Stomach (tissue), 19 donors: ENCODE measurements around the gene PRKRIP1. TPM values are rescaled to one million over a fixed set of nuclear protein-coding genes. Genes with fewer than 3 reads are reported as not detected.
"Not testable (repeated sequence)": the region's sequence is repeated elsewhere in the genome, so short reads cannot be mapped to it uniquely, and the experiment has no call there.

Experiments
- DNase-seq, 2 donors: peaks; one replicate each; pipeline versions ENCODE4 v3.0.0 to v3.0.0-alpha.2; 2013 to 2019
- H3K27ac ChIP-seq, 5 donors: fragments of 200-600 bp in 4 of 5; sonication (generic) in 4 of 5; one replicate each; pipeline ENCODE4 v1.5.1; 2013 to 2019; ENCODE audit warnings: mild to moderate bottlenecking in 1 of 5, moderate library complexity in 1 of 5
- H3K27me3 ChIP-seq, 3 donors: fragments of 200-600 bp; sonication (generic); one replicate each; pipeline ENCODE4 v1.5.1; 2017 to 2019; ENCODE audit warnings: mixed run types in 1 of 3
- H3K36me3 ChIP-seq, 4 donors: fragments of 200-600 bp; sonication (generic); 1 replicate in 3 of 4; 2 replicates in 1 of 4; pipeline ENCODE4 v1.5.1; 2016 to 2019
- H3K4me1 ChIP-seq, 4 donors: fragments of 200-600 bp; sonication (generic); one replicate each; pipeline ENCODE4 v1.5.1; 2016 to 2019
- H3K4me3 ChIP-seq, 4 donors: fragments of 200-600 bp; sonication (generic) in 3 of 4; one replicate each; pipeline ENCODE4 v1.5.1; 2016 to 2019; ENCODE audit warnings: mild to moderate bottlenecking in 1 of 4
- H3K9me3 ChIP-seq, 4 donors: fragments of 200-600 bp; sonication (generic); one replicate each; pipeline ENCODE4 v1.5.1; 2016 to 2019
- CTCF ChIP-seq, 7 experiments: fragments of 450-650 bp in 4 of 7; fragments of 200-600 bp in 3 of 7; sonication (generic) in 3 of 7; IDR thresholded peaks; one replicate each; pipeline ENCODE4 v1.5.1; 2016 to 2019; ENCODE audit warnings: antibody characterized with exemption in 7 of 7, control low read depth in 2 of 7, mild to moderate bottlenecking in 1 of 7
- POLR2A ChIP-seq, 4 donors: fragments of 450-650 bp; IDR thresholded peaks; one replicate each; pipeline ENCODE4 v1.6.1; 2016; ENCODE audit warnings: antibody characterized with exemption in 4 of 4, control low read depth in 2 of 4, mild to moderate bottlenecking in 1 of 4, moderate library complexity in 1 of 4
- POLR2AphosphoS5 ChIP-seq, 3 donors: sonication (generic); formaldehyde crosslinking; IDR thresholded peaks; one replicate each; pipeline ENCODE4 v1.6.1; 2016; ENCODE audit warnings: antibody characterized with exemption in 3 of 3
- WGBS, 5 donors: extraction: QIAGEN DNeasy Blood & Tissue Kit in 3 of 5; methylation state at CpG; one replicate each; pipeline versions ENCODE4 v1.1.5 to v1.1.7; 2013 to 2018; 5-methylcytosine and 5-hydroxymethylcytosine counted together
- intact Hi-C: fragments of 100-400 bp; cut with DNase I; formaldehyde crosslinking; loops from one replicate; pipeline ENCODE4 v1.15.1; 2023; ENCODE audit warnings: low total_unique reads
- long read RNA-seq, 10 donors: transcript quantifications; one replicate each; lab custom pipeline, GENCODE V29; 2026
- polyA plus RNA-seq, 3 donors: library from polyadenylated mRNA; stranded (reverse); fragments of 200-250 nt; gene quantifications; one replicate each; pipeline ENCODE4 v1.2.3, GENCODE V29; 2013
- total RNA-seq, 5 donors: library from RNA; depleted of rRNA; stranded (reverse); fragments of >200 nt; gene quantifications; one replicate each; pipeline versions ENCODE4 v1.1.0 to v1.2.3, GENCODE V29; 2014 to 2016
- donor health status: healthy with polysubstance abuse.
- donor health status: Bipolar disorder and iron deficiency.
- donor health status: healthy.

Gene PRKRIP1, protein sequence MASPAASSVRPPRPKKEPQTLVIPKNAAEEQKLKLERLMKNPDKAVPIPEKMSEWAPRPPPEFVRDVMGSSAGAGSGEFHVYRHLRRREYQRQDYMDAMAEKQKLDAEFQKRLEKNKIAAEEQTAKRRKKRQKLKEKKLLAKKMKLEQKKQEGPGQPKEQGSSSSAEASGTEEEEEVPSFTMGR
- total RNA-seq (10 to 100 TPM; 23.9 to 92.7 (median 34.0) TPM), polyA plus RNA-seq (10 to 100 TPM; 23.5 to 29.6 (median 28.7) TPM)
- long read RNA-seq, donor 1, partial matches to known transcripts: 0 of 3 reads
- long read RNA-seq, donor 1, other reads (novel, unspliced or antisense): 0 of 3 reads
- long read RNA-seq, donor 2, partial matches to known transcripts: 0 of 2 reads
- long read RNA-seq, donor 2, other reads (novel, unspliced or antisense): 0 of 2 reads
- long read RNA-seq, donor 3, partial matches to known transcripts: 6 of 43 reads
- long read RNA-seq, donor 3, other reads (novel, unspliced or antisense): 36 of 43 reads
- long read RNA-seq, donor 4, partial matches to known transcripts: 13 of 13 reads
- long read RNA-seq, donor 4, other reads (novel, unspliced or antisense): 0 of 13 reads
- long read RNA-seq, donor 5, partial matches to known transcripts: 0 of 7 reads
- long read RNA-seq, donor 5, other reads (novel, unspliced or antisense): 0 of 7 reads
- long read RNA-seq, donor 6, partial matches to known transcripts: 133 of 340 reads
- long read RNA-seq, donor 6, other reads (novel, unspliced or antisense): 203 of 340 reads
- long read RNA-seq, donor 7, partial matches to known transcripts: 42 of 148 reads
- long read RNA-seq, donor 7, other reads (novel, unspliced or antisense): 103 of 148 reads
- long read RNA-seq, donor 8, partial matches to known transcripts: 52 of 158 reads
- long read RNA-seq, donor 8, other reads (novel, unspliced or antisense): 101 of 158 reads
- long read RNA-seq, donor 9, partial matches to known transcripts: 172 of 173 reads
- long read RNA-seq, donor 9, other reads (novel, unspliced or antisense): 0 of 173 reads
- long read RNA-seq, donor 10: 0 reads

GRCh38 chr7:102395873-102396709 lies at the start of gene PRKRIP1:
TSS of gene PRKRIP1 (plus strand) at chr7:102396363. CDS start at chr7:102396412, 49 bp downstream.
- intact Hi-C loops: no loop called here
- peak; percentile 84 to 96 for DNase-seq
- Histone ChIP-seq H3K4me3 (peak within 1 kb of the TSS; percentile 77 to 96 (median 94)), H3K9me3 (no peaks in the 10 kb centered on the region), H3K4me1 (peaks cover 6 to 31% (median 24%) of the 10 kb centered on the region in 4 donors), H3K27ac (peak within 1 kb of the TSS; percentile 78 to 87 (median 85)), H3K36me3 (peaks cover 15 to 49% (median 39%) of the 10 kb centered on the region in 4 donors), H3K27me3 (no peaks in the 10 kb centered on the region)
- TF ChIP-seq POLR2AphosphoS5 (IDR thresholded peaks at IDR 0.05) (peak; percentile 3 to 75 (median 41)), CTCF (IDR thresholded peaks at IDR 0.05) (no peak)
- WGBS, 5 donors: 0 to 1% (median 0%) methylated on average over 21 to 57 of the region's 59 CpGs

DNA sequence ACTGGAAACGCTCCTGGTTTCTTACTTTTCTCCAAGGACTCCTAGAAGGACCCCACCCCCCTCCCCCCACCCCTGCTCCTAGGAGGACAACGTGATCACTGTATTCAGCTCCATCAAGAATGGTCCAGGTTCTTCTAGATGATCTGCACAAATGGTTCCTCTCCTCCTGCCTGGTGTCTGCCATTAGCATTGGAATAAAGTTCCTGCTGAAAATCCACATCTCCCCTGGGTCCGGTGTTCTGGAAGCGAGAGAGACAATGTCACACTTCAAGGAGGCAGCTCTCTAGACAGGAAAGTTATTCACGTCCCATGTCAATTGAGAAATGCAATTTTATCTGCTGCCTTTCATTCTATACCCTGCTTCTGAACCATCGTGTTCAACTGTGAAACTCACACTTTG lies 49.2 kb upstream of the PRKRIP1 start:
- H3K4me3 ChIP-seq, H3K9me3 ChIP-seq, DNase-seq, H3K27ac ChIP-seq, H3K36me3 ChIP-seq, H3K27me3 ChIP-seq, intact Hi-C loops, H3K4me1 ChIP-seq: not testable (repeated sequence)
- 73 to 92% (median 83%) methylated on average over 2 to 3 of the region's 6 CpGs; no CpG with 5 or more reads in 1 of the 5 donors for WGBS, 5 donors

DNA sequence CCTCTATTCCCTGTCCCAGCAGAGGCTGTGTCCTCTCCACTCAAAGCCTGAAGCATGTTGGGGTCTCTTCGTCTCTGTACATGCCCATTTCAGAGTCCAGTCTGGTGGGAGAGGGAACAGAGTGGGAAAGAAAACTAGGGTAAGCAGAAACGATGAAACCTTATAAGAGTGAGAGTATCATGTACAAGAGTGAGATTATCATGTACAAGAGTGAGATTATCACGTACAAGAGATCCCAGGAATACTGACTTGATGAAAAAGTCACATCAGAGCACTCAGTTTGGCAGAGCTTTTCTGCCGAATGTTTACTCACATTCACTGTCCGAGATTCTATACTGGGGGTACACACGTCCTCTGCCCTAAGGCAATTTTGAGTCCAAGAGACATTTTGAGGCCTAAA lies 39.8 kb upstream of the PRKRIP1 start, which contains the start of gene SPDYE6:
TSS of gene SPDYE6 (minus strand) at position 101 of the 400 bp plus-strand sequence. CDS start 421 bp downstream, outside the sequence.
- DNase-seq, intact Hi-C loops, H3K27me3 ChIP-seq, H3K36me3 ChIP-seq, H3K27ac ChIP-seq, H3K4me1 ChIP-seq, H3K4me3 ChIP-seq, H3K9me3 ChIP-seq: not testable (repeated sequence)
- no CpG with 5 or more reads among the region's 6 CpGs for WGBS, 5 donors

DNA sequence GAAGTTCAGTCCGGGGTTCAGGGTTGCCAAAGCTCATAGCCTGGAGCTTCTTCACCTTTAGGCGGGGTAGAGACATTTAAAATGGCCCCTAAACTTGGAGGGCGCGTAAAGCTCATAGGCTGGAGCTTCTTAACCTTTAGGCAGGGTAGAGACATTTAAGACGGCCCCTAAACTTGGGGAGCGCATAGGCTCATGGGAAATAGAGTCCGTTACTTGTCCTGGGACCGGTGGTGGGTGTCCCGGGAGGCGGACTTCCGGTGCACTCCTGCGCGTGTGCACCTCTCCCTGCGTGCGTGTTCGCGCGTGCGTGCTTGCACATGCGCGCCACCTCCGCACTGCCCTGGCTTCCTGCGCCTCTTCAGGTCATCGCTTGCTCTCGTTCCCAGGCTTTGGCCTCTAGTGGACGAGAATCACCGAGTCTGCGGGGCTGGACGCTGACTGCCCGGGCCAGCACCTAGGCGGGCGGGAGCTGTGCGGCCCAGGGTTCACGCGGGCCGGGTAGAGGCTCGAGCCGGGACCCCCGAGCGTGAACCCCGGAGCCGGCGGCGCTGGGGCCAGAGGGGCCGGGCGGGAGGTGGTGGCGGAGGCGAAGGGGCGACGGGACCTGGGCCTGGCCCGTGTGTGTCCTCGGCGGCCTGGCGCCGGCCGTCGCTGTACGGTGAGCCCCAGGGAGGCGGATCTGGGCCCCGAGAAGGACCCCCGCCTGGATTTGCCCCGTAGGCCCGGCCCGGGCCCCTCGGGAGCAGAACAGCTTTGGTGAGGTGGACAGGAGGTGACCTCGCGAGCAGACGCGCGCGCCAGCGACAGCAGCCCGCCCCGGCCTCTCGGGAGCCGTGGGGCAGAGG lies 32.4 kb upstream of the PRKRIP1 start:
- 0 to 1% (median 0%) methylated on average over 27 to 72 of the region's 76 CpGs for WGBS, 5 donors
- intact Hi-C loops: not testable (repeated sequence)

GRCh38 chr7:102364394-102364886 lies 31.7 kb upstream of the PRKRIP1 start:
- peak overlapping the region; percentile 89 to 96 (median 96) for H3K27ac ChIP-seq
- peaks cover 0 to 15% (median 9%) of the 10 kb centered on the region in 4 donors for H3K4me1 ChIP-seq
- H3K36me3 ChIP-seq: peaks cover 4 to 13% (median 10%) of the 10 kb centered on the region in 4 donors
- H3K27me3 ChIP-seq, DNase-seq, H3K9me3 ChIP-seq, intact Hi-C loops: not testable (repeated sequence)
- WGBS, 5 donors: 0 to 1% (median 0%) methylated on average over 9 to 19 of the region's 20 CpGs
- H3K4me3 ChIP-seq: peak overlapping the region; percentile 65 to 89 (median 84)

More for the DNA sequence above, 32.4 kb upstream of the PRKRIP1 start:
- peak; percentile 95 to 99 for DNase-seq
- not testable (repeated sequence) for H3K27me3 ChIP-seq, H3K9me3 ChIP-seq
- Histone ChIP-seq H3K4me1 (peaks cover 0 to 15% (median 9%) of the 10 kb centered on the region in 4 donors), H3K36me3 (peaks cover 4 to 13% (median 10%) of the 10 kb centered on the region in 4 donors), H3K4me3 (peak overlapping the region; percentile 65 to 89 (median 84)), H3K27ac (peak overlapping the region; percentile 89 to 96 (median 96))
- TF ChIP-seq POLR2AphosphoS5 (IDR thresholded peaks at IDR 0.05): peak; percentile 93 to 97 (median 96)
- TF ChIP-seq POLR2A (IDR thresholded peaks at IDR 0.05): peak in 1 of 4 donors; percentile 44
- TF ChIP-seq CTCF (IDR thresholded peaks at IDR 0.05): peak in 1 of 7 experiments; percentile 30

DNA sequence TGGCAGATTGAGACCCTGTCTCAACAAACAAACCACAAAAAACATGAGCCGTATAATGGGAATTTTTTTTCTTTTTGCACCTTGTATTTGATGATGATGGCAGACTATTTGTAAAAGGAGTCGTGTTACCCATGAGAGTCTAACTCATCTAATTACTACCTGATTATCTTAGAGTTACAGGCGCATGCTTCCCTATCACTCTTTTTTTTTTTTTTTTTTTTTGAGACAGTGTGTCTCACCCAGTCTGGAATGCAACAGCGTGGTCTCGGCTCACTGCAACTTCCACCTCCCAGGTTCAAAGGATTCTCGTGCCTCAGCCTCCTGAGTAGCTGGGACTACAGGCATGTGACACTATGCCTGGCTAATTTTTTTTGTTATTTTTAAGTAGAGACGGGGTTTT lies 30.8 kb upstream of the PRKRIP1 start:
- intact Hi-C loops, H3K9me3 ChIP-seq, DNase-seq, H3K27me3 ChIP-seq, H3K27ac ChIP-seq: not testable (repeated sequence)
- H3K4me1 ChIP-seq: peaks cover 0 to 15% (median 9%) of the 10 kb centered on the region in 4 donors
- H3K36me3 ChIP-seq: peaks cover 4 to 21% (median 10%) of the 10 kb centered on the region in 4 donors
- WGBS, 5 donors: 45 to 59% (median 53%) methylated on average over 6 to 7 of the region's 7 CpGs
- peak overlapping the region in 3 of 4 donors; percentile 8 to 88 (median 65) for H3K4me3 ChIP-seq

- H3K4me3 ChIP-seq, intact Hi-C loops, H3K27me3 ChIP-seq, H3K27ac ChIP-seq, DNase-seq, H3K9me3 ChIP-seq: not testable (repeated sequence)
- H3K4me1 ChIP-seq: peaks cover 0 to 13% (median 6%) of the 10 kb centered on the region in 4 donors
- H3K36me3 ChIP-seq: peaks cover 4 to 21% (median 12%) of the 10 kb centered on the region in 4 donors
Observed at GRCh38 chr7:102370038-102370437, 26.1 kb upstream of the PRKRIP1 start.
